Hematopoietic multipotent progenitor cell (in vitro differentiated cells): ENCODE measurements around the gene PFKM. TPM values are rescaled to one million over a fixed set of nuclear protein-coding genes. Genes with fewer than 3 reads are reported as not detected.
"Not testable (repeated sequence)": the region's sequence is repeated elsewhere in the genome, so short reads cannot be mapped to it uniquely, and the experiment has no call there.

ENCODE experiments used
- DNase-seq, 3 donors: peaks; one replicate each; pipeline ENCODE4 v3.0.0-alpha.2; 2011 to 2015; ENCODE audit warnings: low read depth in 2 of 3, low spot score in 2 of 3
- total RNA-seq: library from RNA; depleted of rRNA; stranded (reverse); fragments of >200 nt; gene quantifications from one replicate; pipeline ENCODE4 v1.2.3, GENCODE V29; 2012

The PFKM gene
- total RNA-seq, 1 donor, result 22.4 TPM

- DNase-seq, result no peak
Observed at GRCh38 chr12:48110691-48111311, 8.4 kb upstream of the PFKM start.

GRCh38 chr12:48111312-48111693, 7.9 kb upstream of the PFKM start:
- DNase-seq, result not testable (repeated sequence)

- no peak for DNase-seq
Observed at GRCh38 chr12:48115957-48116356, 3.2 kb upstream of the PFKM start.

- DNase-seq, result no peak
Observed at GRCh38 chr12:48118284-48118871, 786 bp upstream of the PFKM start.

GRCh38 chr12:48119834-48120195, 651 bp downstream of the PFKM start:
- DNase-seq, result no peak

- no peak for DNase-seq
Observed at GRCh38 chr12:48121522-48121921, 2.4 kb downstream of the PFKM start.

- DNase-seq, result no peak
Observed at GRCh38 chr12:48122065-48122834, 3.1 kb downstream of the PFKM start.

GRCh38 chr12:48123169-48123568, 4.0 kb downstream of the PFKM start:
- DNase-seq, result no peak

- not testable (repeated sequence) for DNase-seq
Observed at GRCh38 chr12:48125542-48125941, 6.4 kb downstream of the PFKM start.

GRCh38 chr12:48125985-48126384, 6.8 kb downstream of the PFKM start:
- DNase-seq, result no peak

- DNase-seq, result no peak
Observed at GRCh38 chr12:48126953-48127630, 7.9 kb downstream of the PFKM start.

GRCh38 chr12:48128800-48129199, 9.6 kb downstream of the PFKM start:
- DNase-seq, result no peak

- DNase-seq, result no peak
Observed at GRCh38 chr12:48129376-48129775, 10.2 kb downstream of the PFKM start.

- no peak for DNase-seq
Observed at GRCh38 chr12:48131517-48131916, 12.4 kb downstream of the PFKM start.

GRCh38 chr12:48132826-48133225, 13.7 kb downstream of the PFKM start:
- DNase-seq, result no peak

GRCh38 chr12:48135027-48135426, 15.9 kb downstream of the PFKM start:
- no peak for DNase-seq

GRCh38 chr12:48142818-48143674, 23.9 kb downstream of the PFKM start:
- no peak for DNase-seq

GRCh38 chr12:48143898-48144297, 24.7 kb downstream of the PFKM start:
- no peak for DNase-seq

- no peak for DNase-seq
Observed at GRCh38 chr12:48145981-48146380, 26.8 kb downstream of the PFKM start.

- DNase-seq, result no peak
Observed at GRCh38 chr12:48151103-48151771, 32.1 kb downstream of the PFKM start.
